ENCODE measurements around the gene TWIST2.

The TWIST2 gene

GRCh38 chr2:238841542-238842164 lies 6.2 kb upstream of the TWIST2 start:
- no peak for TF ChIP-seq REST (IDR thresholded peaks at IDR 0.05; ENCODE audit: low read depth)
- TF ChIP-seq YY1 (IDR thresholded peaks at IDR 0.05; ENCODE audit: low read depth) = no peak
- TF ChIP-seq MAX (IDR thresholded peaks at IDR 0.05) = no peak
- no peak for TF ChIP-seq TAF1 (IDR thresholded peaks at IDR 0.05; ENCODE audit: low read depth)

- TF ChIP-seq EP300 (IDR thresholded peaks at IDR 0.05; ENCODE audit: borderline replicate concordance) (no peak), FOXM1 (IDR thresholded peaks at IDR 0.05; ENCODE audit: borderline replicate concordance, low read depth) (no peak), YY1 (IDR thresholded peaks at IDR 0.05; ENCODE audit: low read depth) (no peak)
These were observed 4.4 kb upstream of the TWIST2 start for GRCh38 chr2:238843476-238843875.

- TF ChIP-seq NFIC (IDR thresholded peaks at IDR 0.05) (no peak), CREB1 (IDR thresholded peaks at IDR 0.05; ENCODE audit: low read depth) (no peak), EP300 (IDR thresholded peaks at IDR 0.05; ENCODE audit: borderline replicate concordance) (no peak), ZBTB7A (IDR thresholded peaks at IDR 0.05; ENCODE audit: low read depth) (no peak), USF1 (IDR thresholded peaks at IDR 0.05) (no peak)
These were observed 2.1 kb upstream of the TWIST2 start for GRCh38 chr2:238845583-238846377.

- TF ChIP-seq TEAD4 (IDR thresholded peaks at IDR 0.05) = no peak
- TF ChIP-seq RAD21 (IDR thresholded peaks at IDR 0.05; ENCODE audit: low read depth) = no peak
These were observed 1.6 kb upstream of the TWIST2 start for GRCh38 chr2:238846378-238846627.

- TF ChIP-seq ZBTB7A (IDR thresholded peaks at IDR 0.05; ENCODE audit: low read depth) (no peak), USF1 (IDR thresholded peaks at IDR 0.05) (no peak), RAD21 (IDR thresholded peaks at IDR 0.05; ENCODE audit: low read depth) (no peak), EP300 (IDR thresholded peaks at IDR 0.05; ENCODE audit: borderline replicate concordance) (no peak), CREB1 (IDR thresholded peaks at IDR 0.05; ENCODE audit: low read depth) (no peak), CEBPB (IDR thresholded peaks at IDR 0.05) (no peak), MAX (IDR thresholded peaks at IDR 0.05) (no peak), TAF1 (IDR thresholded peaks at IDR 0.05; ENCODE audit: low read depth) (no peak), TEAD4 (IDR thresholded peaks at IDR 0.05) (no peak), TCF12 (IDR thresholded peaks at IDR 0.05; ENCODE audit: low read depth) (no peak), NFIC (IDR thresholded peaks at IDR 0.05) (no peak), REST (IDR thresholded peaks at IDR 0.05; ENCODE audit: low read depth) (no peak), FOXM1 (IDR thresholded peaks at IDR 0.05; ENCODE audit: borderline replicate concordance, low read depth) (no peak), YY1 (IDR thresholded peaks at IDR 0.05; ENCODE audit: low read depth) (no peak)
These were observed 1.1 kb upstream of the TWIST2 start for GRCh38 chr2:238846628-238847418.

- TF ChIP-seq EGR1 (IDR thresholded peaks at IDR 0.05) (no peak), MAX (IDR thresholded peaks at IDR 0.05) (no peak), REST (IDR thresholded peaks at IDR 0.05; ENCODE audit: low read depth) (no peak), CEBPB (IDR thresholded peaks at IDR 0.05) (no peak), USF1 (IDR thresholded peaks at IDR 0.05) (no peak), CREB1 (IDR thresholded peaks at IDR 0.05; ENCODE audit: low read depth) (no peak), EP300 (IDR thresholded peaks at IDR 0.05; ENCODE audit: borderline replicate concordance) (no peak), TAF1 (IDR thresholded peaks at IDR 0.05; ENCODE audit: low read depth) (no peak), RAD21 (IDR thresholded peaks at IDR 0.05; ENCODE audit: low read depth) (no peak), TCF12 (IDR thresholded peaks at IDR 0.05; ENCODE audit: low read depth) (no peak), TEAD4 (IDR thresholded peaks at IDR 0.05) (no peak), ZBTB7A (IDR thresholded peaks at IDR 0.05; ENCODE audit: low read depth) (no peak), YY1 (IDR thresholded peaks at IDR 0.05; ENCODE audit: low read depth) (no peak), NFIC (IDR thresholded peaks at IDR 0.05) (no peak), FOXM1 (IDR thresholded peaks at IDR 0.05; ENCODE audit: borderline replicate concordance, low read depth) (no peak)
These were observed 475 bp upstream of the TWIST2 start for GRCh38 chr2:238847419-238847801.
